Endothelial cell (in vitro differentiated cells): Measurements from ENCODE around the gene NEGR1. TPM values are rescaled to one million over a fixed set of nuclear protein-coding genes. Genes with fewer than 3 reads are reported as not detected.

Source experiments
- DNase-seq: peaks from one replicate; pipeline ENCODE4 v3.0.0; 2021; ENCODE audit warnings: low spot score
- H3K27ac Mint-ChIP-seq: one replicate; pipeline ENCODE4 v1.8.0; 2021; ENCODE audit warnings: mixed read lengths, inconsistent platforms; ENCODE audit not compliant: unreplicated experiment
- H3K27me3 Mint-ChIP-seq: one replicate; pipeline ENCODE4 v1.8.0; 2021; ENCODE audit warnings: mild to moderate bottlenecking, moderate library complexity, mixed read lengths, inconsistent platforms; ENCODE audit not compliant: unreplicated experiment
- H3K36me3 Mint-ChIP-seq: one replicate; pipeline ENCODE4 v1.8.0; 2021; ENCODE audit warnings: mild to moderate bottlenecking, low read depth, mixed read lengths, inconsistent platforms; ENCODE audit not compliant: unreplicated experiment
- H3K4me1 Mint-ChIP-seq: one replicate; pipeline ENCODE4 v1.8.0; 2021; ENCODE audit warnings: mild to moderate bottlenecking, mixed read lengths, inconsistent platforms; ENCODE audit not compliant: unreplicated experiment
- H3K4me3 Mint-ChIP-seq: one replicate; pipeline ENCODE4 v1.8.0; 2021; ENCODE audit warnings: mild to moderate bottlenecking, mixed read lengths, inconsistent platforms; ENCODE audit not compliant: unreplicated experiment
- H3K9me3 Mint-ChIP-seq: one replicate; pipeline ENCODE4 v1.8.0; 2021; ENCODE audit warnings: mixed read lengths, inconsistent platforms; ENCODE audit not compliant: unreplicated experiment
- total RNA-seq: library from RNA; stranded (reverse); fragmentation: NEBNext Ultra II Directional; extraction: Animal tissue kit (Norgen Biotek cat#: 25700); gene quantifications from one replicate; pipeline ENCODE4 v1.2.1, GENCODE V29; 2021; ENCODE audit not compliant: unreplicated experiment
- TF ChIP-seq, protein P1 (sequence below): fragments of 200-600 bp; sonication (generic); IDR thresholded peaks from one replicate; pipeline ENCODE4 v1.5.0; 2021; ENCODE audit warnings: antibody characterized with exemption; ENCODE audit not compliant: unreplicated experiment

The NEGR1 gene
- total RNA-seq, 1 donor from 2014 or later, result 2.9 TPM

DNA sequence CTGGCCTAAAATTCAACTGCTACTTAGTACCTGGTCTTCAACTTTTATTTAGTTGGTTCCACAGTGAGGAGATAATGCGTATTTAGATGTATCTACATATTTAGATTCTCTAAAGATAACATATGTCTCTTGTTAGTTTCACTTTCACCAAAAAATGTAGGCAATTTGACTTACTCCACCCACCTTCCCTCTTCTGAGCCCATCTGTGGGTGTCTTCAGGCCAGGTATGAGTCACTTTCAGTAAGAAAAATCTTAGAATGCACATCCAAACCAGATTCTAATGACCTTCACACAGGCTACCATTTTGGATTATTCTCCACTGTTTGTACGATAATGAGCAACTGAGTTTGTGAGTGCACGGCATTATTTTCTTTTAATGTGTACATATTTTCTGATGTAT is 501.7 kb downstream of the NEGR1 start:
- no peak overlapping the region for H3K27ac Mint-ChIP-seq
- H3K9me3 Mint-ChIP-seq, result no peaks in the 10 kb centered on the region
- H3K4me3 Mint-ChIP-seq, result no peak overlapping the region
- H3K27me3 Mint-ChIP-seq, result no peaks in the 10 kb centered on the region
- TF ChIP-seq, protein P1, sequence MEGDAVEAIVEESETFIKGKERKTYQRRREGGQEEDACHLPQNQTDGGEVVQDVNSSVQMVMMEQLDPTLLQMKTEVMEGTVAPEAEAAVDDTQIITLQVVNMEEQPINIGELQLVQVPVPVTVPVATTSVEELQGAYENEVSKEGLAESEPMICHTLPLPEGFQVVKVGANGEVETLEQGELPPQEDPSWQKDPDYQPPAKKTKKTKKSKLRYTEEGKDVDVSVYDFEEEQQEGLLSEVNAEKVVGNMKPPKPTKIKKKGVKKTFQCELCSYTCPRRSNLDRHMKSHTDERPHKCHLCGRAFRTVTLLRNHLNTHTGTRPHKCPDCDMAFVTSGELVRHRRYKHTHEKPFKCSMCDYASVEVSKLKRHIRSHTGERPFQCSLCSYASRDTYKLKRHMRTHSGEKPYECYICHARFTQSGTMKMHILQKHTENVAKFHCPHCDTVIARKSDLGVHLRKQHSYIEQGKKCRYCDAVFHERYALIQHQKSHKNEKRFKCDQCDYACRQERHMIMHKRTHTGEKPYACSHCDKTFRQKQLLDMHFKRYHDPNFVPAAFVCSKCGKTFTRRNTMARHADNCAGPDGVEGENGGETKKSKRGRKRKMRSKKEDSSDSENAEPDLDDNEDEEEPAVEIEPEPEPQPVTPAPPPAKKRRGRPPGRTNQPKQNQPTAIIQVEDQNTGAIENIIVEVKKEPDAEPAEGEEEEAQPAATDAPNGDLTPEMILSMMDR, result no peak
- no peak for DNase-seq
- H3K36me3 Mint-ChIP-seq, result no peaks in the 10 kb centered on the region
- no peaks in the 10 kb centered on the region for H3K4me1 Mint-ChIP-seq

DNA sequence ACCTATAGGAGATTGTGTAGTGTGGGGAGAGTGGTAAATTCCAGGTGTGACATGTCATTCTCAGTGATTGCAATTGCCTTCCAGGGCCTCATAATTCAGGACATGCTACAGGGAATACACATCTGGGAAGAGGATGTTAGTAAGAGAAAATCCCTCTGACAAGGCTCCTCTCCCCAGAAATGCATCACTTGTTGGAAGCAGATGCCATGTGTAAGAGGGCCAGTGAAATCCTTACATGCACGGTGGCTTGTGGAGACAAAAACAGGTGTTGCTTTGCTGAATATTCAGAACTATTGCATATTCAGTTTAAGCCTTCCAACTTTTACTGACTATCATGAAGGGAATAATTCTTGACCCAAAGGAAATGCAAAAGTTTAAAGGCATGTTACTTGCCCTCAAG is 503.4 kb downstream of the NEGR1 start:
- Mint-ChIP-seq H3K4me1 (no peaks in the 10 kb centered on the region), H3K36me3 (no peaks in the 10 kb centered on the region), H3K27me3 (no peaks in the 10 kb centered on the region), H3K27ac (no peak overlapping the region), H3K9me3 (no peaks in the 10 kb centered on the region), H3K4me3 (no peak overlapping the region)
- no peak for DNase-seq
- TF ChIP-seq, protein P1, result no peak

DNA sequence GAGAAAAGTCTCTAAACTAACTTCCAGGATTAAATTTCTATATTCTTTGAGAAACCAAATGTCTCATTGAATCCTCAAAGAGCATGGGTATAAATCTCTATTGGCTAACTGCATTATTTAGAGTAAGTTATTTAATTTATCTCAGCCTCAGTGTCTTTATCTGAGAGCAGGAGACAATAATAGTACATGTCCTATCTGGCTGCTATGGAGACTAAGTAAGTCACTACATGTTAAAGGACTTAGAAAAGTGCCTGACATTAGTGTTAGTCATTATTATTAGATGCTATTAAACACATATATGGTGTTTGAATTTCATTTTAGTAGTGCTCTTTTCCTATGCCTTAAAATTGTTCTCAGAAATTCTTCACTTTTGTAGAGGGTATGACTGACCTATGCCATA is 505.2 kb downstream of the NEGR1 start:
- Mint-ChIP-seq H3K27ac (no peak overlapping the region), H3K36me3 (no peaks in the 10 kb centered on the region), H3K9me3 (no peaks in the 10 kb centered on the region), H3K4me3 (no peak overlapping the region), H3K4me1 (no peaks in the 10 kb centered on the region), H3K27me3 (no peaks in the 10 kb centered on the region)
- TF ChIP-seq, protein P1, result no peak
- no peak for DNase-seq

DNA sequence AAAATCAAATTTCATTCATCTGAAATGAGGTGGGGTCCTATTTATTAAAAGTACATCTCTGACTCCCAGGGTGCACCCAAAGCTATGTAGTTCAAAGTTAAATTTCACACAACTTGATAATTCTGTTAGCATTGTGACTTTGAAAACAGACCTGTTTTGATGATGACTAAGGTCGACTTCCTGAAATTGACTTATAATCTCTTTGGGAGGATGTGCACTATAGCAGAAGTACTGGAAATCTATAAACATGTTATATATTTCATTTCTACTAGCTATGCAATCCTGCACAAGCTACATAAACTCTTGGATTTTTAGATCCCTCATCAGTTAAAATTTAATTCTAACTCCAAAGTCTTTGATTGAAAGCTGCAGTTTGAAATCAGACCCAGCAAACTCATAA is 507.6 kb downstream of the NEGR1 start:
- H3K27me3 Mint-ChIP-seq, result peaks cover 2% of the 10 kb centered on the region
- H3K36me3 Mint-ChIP-seq, result no peaks in the 10 kb centered on the region
- no peak overlapping the region for H3K4me3 Mint-ChIP-seq
- no peaks in the 10 kb centered on the region for H3K4me1 Mint-ChIP-seq
- TF ChIP-seq, protein P1, result no peak
- no peaks in the 10 kb centered on the region for H3K9me3 Mint-ChIP-seq
- no peak overlapping the region for H3K27ac Mint-ChIP-seq
- DNase-seq, result no peak

DNA sequence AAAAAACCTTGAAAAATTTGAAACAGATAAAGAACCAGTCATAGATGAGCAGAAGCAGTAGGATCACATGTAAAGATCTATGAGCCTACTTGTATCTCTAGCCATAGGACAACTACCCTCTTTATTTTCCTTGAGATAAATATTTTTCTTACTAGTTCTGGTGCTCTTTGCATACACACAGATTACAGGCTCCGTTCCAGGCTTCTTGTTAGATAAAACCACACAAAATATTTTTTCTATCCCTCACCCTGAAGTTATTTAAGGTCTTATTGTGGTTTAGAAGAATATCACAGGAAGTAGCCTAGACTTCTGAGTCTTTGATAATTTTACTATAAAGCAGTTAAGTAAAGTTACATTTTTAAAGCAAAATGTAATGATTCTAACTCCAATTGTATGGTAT is 512.2 kb downstream of the NEGR1 start:
- H3K4me1 Mint-ChIP-seq, result no peaks in the 10 kb centered on the region
- peaks cover 2% of the 10 kb centered on the region for H3K27me3 Mint-ChIP-seq
- no peak overlapping the region for H3K27ac Mint-ChIP-seq
- H3K36me3 Mint-ChIP-seq, result no peaks in the 10 kb centered on the region
- TF ChIP-seq, protein P1, result no peak
- H3K4me3 Mint-ChIP-seq, result no peak overlapping the region
- H3K9me3 Mint-ChIP-seq, result no peaks in the 10 kb centered on the region
- no peak for DNase-seq
